Stimulated activated CD4-positive, alpha-beta T cell treated with anti-CD3 and anti-CD28 coated beads, Interleukin-2, amount 100 ng/mL, for 4 hours (primary cell): ENCODE measurements around the gene MSH6.

ENCODE experiments used
- DNase-seq: peaks from one replicate; pipeline ENCODE4 v3.0.0-alpha.2; 2020; ENCODE audit warnings: low read depth

The MSH6 gene

GRCh38 chr2:47779426-47779790 is 3.5 kb upstream of the MSH6 start:
- DNase-seq: no peak

GRCh38 chr2:47782381-47782670 is 619 bp upstream of the MSH6 start:
- no peak for DNase-seq

GRCh38 chr2:47783486-47784351 is 774 bp downstream of the MSH6 start:
- peak; percentile 46 for DNase-seq

GRCh38 chr2:47784352-47784851 is 1.5 kb downstream of the MSH6 start:
- DNase-seq: no peak

GRCh38 chr2:47785986-47786385 is 3.0 kb downstream of the MSH6 start:
- DNase-seq: no peak

GRCh38 chr2:47796090-47796697 is 13.2 kb downstream of the MSH6 start:
- DNase-seq: no peak

- no peak for DNase-seq
These were observed 15.7 kb downstream of the MSH6 start for GRCh38 chr2:47798631-47799030.

- DNase-seq: no peak
These were observed 16.2 kb downstream of the MSH6 start for GRCh38 chr2:47799031-47799609.

GRCh38 chr2:47801118-47801517 is 18.2 kb downstream of the MSH6 start:
- DNase-seq: no peak

- DNase-seq: no peak
These were observed 20.4 kb downstream of the MSH6 start for GRCh38 chr2:47803363-47803762.

GRCh38 chr2:47803770-47804169 is 20.8 kb downstream of the MSH6 start:
- no peak for DNase-seq

GRCh38 chr2:47805850-47806249 is 22.9 kb downstream of the MSH6 start:
- DNase-seq: no peak

- DNase-seq: no peak
These were observed 25.7 kb downstream of the MSH6 start for GRCh38 chr2:47808614-47809013.

- DNase-seq: no peak
These were observed 27.0 kb downstream of the MSH6 start for GRCh38 chr2:47809903-47810302.

GRCh38 chr2:47810850-47811249 is 27.9 kb downstream of the MSH6 start:
- DNase-seq: no peak

GRCh38 chr2:47811668-47812067 is 28.7 kb downstream of the MSH6 start:
- no peak for DNase-seq

- no peak for DNase-seq
These were observed 32.8 kb downstream of the MSH6 start for GRCh38 chr2:47815764-47816163.

- no peak for DNase-seq
These were observed 35.8 kb downstream of the MSH6 start for GRCh38 chr2:47818777-47819176.

- no peak for DNase-seq
These were observed 36.9 kb downstream of the MSH6 start for GRCh38 chr2:47819834-47820233.

- DNase-seq: no peak
These were observed 39.6 kb downstream of the MSH6 start for GRCh38 chr2:47822518-47822917.

- no peak for DNase-seq
These were observed 50.6 kb downstream of the MSH6 start for GRCh38 chr2:47833516-47833968.

GRCh38 chr2:47838249-47838648 is 55.3 kb downstream of the MSH6 start:
- DNase-seq: no peak

- no peak for DNase-seq
These were observed 55.7 kb downstream of the MSH6 start for GRCh38 chr2:47838686-47839085.
